ENCODE results near the gene AJM1.
"Not testable (repeated sequence)": the region's sequence is repeated elsewhere in the genome, so short reads cannot be mapped to it uniquely, and the experiment has no call there.

AJM1 gene

GRCh38 chr9:136856541-136857141, 14.4 kb downstream of the AJM1 start:
- no peak for DNase-seq

- no peak for DNase-seq
These were observed 14.9 kb downstream of the AJM1 start for GRCh38 chr9:136857166-136857565.

- DNase-seq = no peak
These were observed 15.5 kb downstream of the AJM1 start for GRCh38 chr9:136857581-136858412.

- DNase-seq = no peak
These were observed 16.2 kb downstream of the AJM1 start for GRCh38 chr9:136858452-136858843.

GRCh38 chr9:136858844-136859757, 16.8 kb downstream of the AJM1 start:
- no peak for DNase-seq

GRCh38 chr9:136860529-136860928, 18.3 kb downstream of the AJM1 start:
- no peak for DNase-seq

- DNase-seq = no peak
These were observed 18.9 kb downstream of the AJM1 start for GRCh38 chr9:136860933-136861873.

GRCh38 chr9:136861874-136862457, 19.7 kb downstream of the AJM1 start:
- no peak for DNase-seq

GRCh38 chr9:136862849-136863622, 20.8 kb downstream of the AJM1 start:
- no peak for DNase-seq

- no peak for DNase-seq
These were observed 21.5 kb downstream of the AJM1 start for GRCh38 chr9:136863623-136864273.

GRCh38 chr9:136865041-136865767, 22.9 kb downstream of the AJM1 start:
- no peak for DNase-seq

GRCh38 chr9:136865768-136866103, 23.5 kb downstream of the AJM1 start:
- no peak for DNase-seq

GRCh38 chr9:136866898-136867421, 24.7 kb downstream of the AJM1 start:
- DNase-seq = not testable (repeated sequence)

- no peak for DNase-seq
These were observed 25.2 kb downstream of the AJM1 start for GRCh38 chr9:136867480-136867879.

- DNase-seq = no peak
These were observed 25.6 kb downstream of the AJM1 start for GRCh38 chr9:136867917-136868316.

- DNase-seq = no peak
These were observed 26.4 kb downstream of the AJM1 start for GRCh38 chr9:136868644-136869043.

- DNase-seq = not testable (repeated sequence)
These were observed 27.3 kb downstream of the AJM1 start for GRCh38 chr9:136869611-136870010.

GRCh38 chr9:136875155-136875554, 32.9 kb downstream of the AJM1 start:
- peak; percentile 14 for DNase-seq

- DNase-seq = no peak
These were observed 34.2 kb downstream of the AJM1 start for GRCh38 chr9:136876476-136876875.

GRCh38 chr9:136880651-136881050, 38.4 kb downstream of the AJM1 start:
- DNase-seq = no peak
